OCI-LY3 (cell line): ENCODE results near the gene DYRK3.

Experiments
- EZH2phosphoT487 ChIP-seq: fragments of 200-600 bp; shearing (Covaris generic); IDR thresholded peaks from 2 replicates; pipeline ENCODE4 v1.6.1; 2018; ENCODE audit warnings: antibody characterized with exemption, mixed run types, low read depth
- TF ChIP-seq, protein P1 (sequence below): fragments of 200-600, 300-600 bp; sonication (generic); IDR thresholded peaks from 2 replicates; pipeline ENCODE4 v1.5.1; 2014; ENCODE audit warnings: antibody characterized with exemption, low read length, low read depth

DNA sequence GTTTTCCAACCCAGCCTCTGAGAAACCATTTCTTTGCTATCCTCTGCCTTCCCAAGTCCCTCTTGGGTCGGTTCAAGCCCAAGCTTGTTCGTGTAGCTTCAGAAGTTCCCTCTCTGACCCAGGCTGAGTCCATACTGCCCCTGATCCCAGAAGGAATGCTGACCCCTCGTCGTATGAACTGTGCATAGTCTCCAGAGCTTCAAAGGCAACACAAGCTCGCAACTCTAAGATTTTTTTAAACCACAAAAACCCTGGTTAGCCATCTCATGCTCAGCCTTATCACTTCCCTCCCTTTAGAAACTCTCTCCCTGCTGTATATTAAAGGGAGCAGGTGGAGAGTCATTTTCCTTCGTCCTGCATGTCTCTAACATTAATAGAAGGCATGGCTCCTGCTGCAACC, 46.8 kb upstream of the DYRK3 start:
- TF ChIP-seq, protein P1, sequence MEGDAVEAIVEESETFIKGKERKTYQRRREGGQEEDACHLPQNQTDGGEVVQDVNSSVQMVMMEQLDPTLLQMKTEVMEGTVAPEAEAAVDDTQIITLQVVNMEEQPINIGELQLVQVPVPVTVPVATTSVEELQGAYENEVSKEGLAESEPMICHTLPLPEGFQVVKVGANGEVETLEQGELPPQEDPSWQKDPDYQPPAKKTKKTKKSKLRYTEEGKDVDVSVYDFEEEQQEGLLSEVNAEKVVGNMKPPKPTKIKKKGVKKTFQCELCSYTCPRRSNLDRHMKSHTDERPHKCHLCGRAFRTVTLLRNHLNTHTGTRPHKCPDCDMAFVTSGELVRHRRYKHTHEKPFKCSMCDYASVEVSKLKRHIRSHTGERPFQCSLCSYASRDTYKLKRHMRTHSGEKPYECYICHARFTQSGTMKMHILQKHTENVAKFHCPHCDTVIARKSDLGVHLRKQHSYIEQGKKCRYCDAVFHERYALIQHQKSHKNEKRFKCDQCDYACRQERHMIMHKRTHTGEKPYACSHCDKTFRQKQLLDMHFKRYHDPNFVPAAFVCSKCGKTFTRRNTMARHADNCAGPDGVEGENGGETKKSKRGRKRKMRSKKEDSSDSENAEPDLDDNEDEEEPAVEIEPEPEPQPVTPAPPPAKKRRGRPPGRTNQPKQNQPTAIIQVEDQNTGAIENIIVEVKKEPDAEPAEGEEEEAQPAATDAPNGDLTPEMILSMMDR, result no peak
- TF ChIP-seq EZH2phosphoT487, result no peak
